GM23338 (cell line): Measurements from ENCODE around the gene MROH7.

ENCODE experiments used
- CREB1 ChIP-seq: fragments of 250-450 bp; sonication (Bioruptor Pico); IDR thresholded peaks from 2 replicates; pipeline ENCODE4 v1.5.0; 2020; ENCODE audit warnings: low read depth, mild to moderate bottlenecking, moderate library complexity
- EZH2 ChIP-seq: fragments of 200-600 bp; sonication (generic); IDR thresholded peaks from one replicate; pipeline ENCODE4 v1.8.0; 2017; ENCODE audit warnings: antibody characterized with exemption, mild to moderate bottlenecking, low read depth; ENCODE audit not compliant: unreplicated experiment
- EZH2phosphoT487 ChIP-seq: fragments of 200-600 bp; sonication (generic); IDR thresholded peaks from one replicate; pipeline ENCODE4 v1.8.1; 2018; ENCODE audit warnings: antibody characterized with exemption; ENCODE audit not compliant: unreplicated experiment
- JUNB ChIP-seq: IDR thresholded peaks from one replicate; pipeline ENCODE4 v1.6.1; 2016; ENCODE audit warnings: antibody characterized with exemption; ENCODE audit not compliant: unreplicated experiment
- NANOG ChIP-seq: IDR thresholded peaks from 2 replicates; pipeline ENCODE4 v1.6.1; 2016; ENCODE audit warnings: antibody characterized with exemption, borderline replicate concordance
- POLR2AphosphoS5 ChIP-seq: IDR thresholded peaks from 2 replicates; pipeline ENCODE4 v1.6.1; 2016; ENCODE audit warnings: antibody characterized with exemption, low read depth
- STAT1 ChIP-seq: IDR thresholded peaks from one replicate; pipeline ENCODE4 v1.6.1; 2016; ENCODE audit warnings: antibody characterized with exemption; ENCODE audit not compliant: unreplicated experiment
- ZNF114 ChIP-seq: fragments of 250-450 bp; sonication (Bioruptor Pico); IDR thresholded peaks from 2 replicates; pipeline ENCODE4 v1.5.0; 2020; ENCODE audit warnings: mild to moderate bottlenecking, moderate library complexity
- TF ChIP-seq, protein P1 (sequence below), 2 experiments: fragments of 200-600 bp in 1 of 2; sonication (generic) in 1 of 2; conservative IDR thresholded peaks; 2 replicates each; pipeline versions ENCODE4 v1.5.1 to v1.6.1; 2016 to 2017; ENCODE audit warnings: antibody characterized with exemption in 2 of 2, low read depth in 2 of 2, mild to moderate bottlenecking in 2 of 2, moderate library complexity in 1 of 2
- TF ChIP-seq, protein P2 (sequence below): IDR thresholded peaks from 2 replicates; pipeline ENCODE4 v1.6.1; 2016; ENCODE audit warnings: antibody characterized with exemption
- TF ChIP-seq, protein P3 (sequence below): IDR thresholded peaks from one replicate; pipeline ENCODE4 v1.6.1; 2018; ENCODE audit warnings: antibody characterized with exemption; ENCODE audit not compliant: unreplicated experiment
- TF ChIP-seq, protein P4 (sequence below): fragments of 250-450 bp; sonication (Bioruptor Pico); IDR thresholded peaks from 2 replicates; pipeline ENCODE4 v1.5.0; 2020; ENCODE audit warnings: mild to moderate bottlenecking, moderate library complexity

DNA sequence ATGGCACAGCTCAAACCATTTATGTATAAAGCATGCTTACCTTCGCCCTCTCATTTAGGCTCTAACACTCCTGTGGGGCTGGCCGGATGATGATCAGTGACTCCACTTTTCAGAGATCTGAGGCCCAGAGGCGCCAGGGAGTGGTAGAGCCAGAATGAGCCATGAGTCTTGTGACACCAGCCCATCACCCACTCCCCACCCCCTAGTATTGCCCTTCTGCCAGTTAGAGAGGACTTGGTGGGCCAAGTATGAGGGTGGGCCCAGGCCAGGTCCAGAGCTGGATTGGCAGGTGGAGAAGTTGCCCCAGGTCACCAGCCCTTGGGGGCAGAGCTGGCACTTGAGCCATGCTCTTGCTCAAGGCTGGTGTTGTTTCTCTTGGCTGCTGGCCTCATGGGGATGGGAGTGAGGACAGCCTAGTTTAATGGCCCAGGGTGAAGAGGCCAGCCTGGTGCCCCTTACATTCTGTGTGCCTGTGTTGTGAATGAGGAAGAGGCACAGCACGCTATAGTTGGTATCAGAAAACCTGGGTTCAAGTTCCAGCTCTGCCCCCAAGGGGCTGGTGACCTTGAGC lies 43.8 kb downstream of the MROH7 start:
- TF ChIP-seq, protein P1, sequence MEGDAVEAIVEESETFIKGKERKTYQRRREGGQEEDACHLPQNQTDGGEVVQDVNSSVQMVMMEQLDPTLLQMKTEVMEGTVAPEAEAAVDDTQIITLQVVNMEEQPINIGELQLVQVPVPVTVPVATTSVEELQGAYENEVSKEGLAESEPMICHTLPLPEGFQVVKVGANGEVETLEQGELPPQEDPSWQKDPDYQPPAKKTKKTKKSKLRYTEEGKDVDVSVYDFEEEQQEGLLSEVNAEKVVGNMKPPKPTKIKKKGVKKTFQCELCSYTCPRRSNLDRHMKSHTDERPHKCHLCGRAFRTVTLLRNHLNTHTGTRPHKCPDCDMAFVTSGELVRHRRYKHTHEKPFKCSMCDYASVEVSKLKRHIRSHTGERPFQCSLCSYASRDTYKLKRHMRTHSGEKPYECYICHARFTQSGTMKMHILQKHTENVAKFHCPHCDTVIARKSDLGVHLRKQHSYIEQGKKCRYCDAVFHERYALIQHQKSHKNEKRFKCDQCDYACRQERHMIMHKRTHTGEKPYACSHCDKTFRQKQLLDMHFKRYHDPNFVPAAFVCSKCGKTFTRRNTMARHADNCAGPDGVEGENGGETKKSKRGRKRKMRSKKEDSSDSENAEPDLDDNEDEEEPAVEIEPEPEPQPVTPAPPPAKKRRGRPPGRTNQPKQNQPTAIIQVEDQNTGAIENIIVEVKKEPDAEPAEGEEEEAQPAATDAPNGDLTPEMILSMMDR (conservative IDR thresholded peaks at IDR 0.05; ENCODE audit: low read depth in 2 of 2), result no peak
- TF ChIP-seq NANOG, result no peak
- TF ChIP-seq EZH2, result no peak
- no peak for TF ChIP-seq EZH2phosphoT487
- no peak for TF ChIP-seq POLR2AphosphoS5
- no peak for TF ChIP-seq STAT1
- TF ChIP-seq, protein P2, sequence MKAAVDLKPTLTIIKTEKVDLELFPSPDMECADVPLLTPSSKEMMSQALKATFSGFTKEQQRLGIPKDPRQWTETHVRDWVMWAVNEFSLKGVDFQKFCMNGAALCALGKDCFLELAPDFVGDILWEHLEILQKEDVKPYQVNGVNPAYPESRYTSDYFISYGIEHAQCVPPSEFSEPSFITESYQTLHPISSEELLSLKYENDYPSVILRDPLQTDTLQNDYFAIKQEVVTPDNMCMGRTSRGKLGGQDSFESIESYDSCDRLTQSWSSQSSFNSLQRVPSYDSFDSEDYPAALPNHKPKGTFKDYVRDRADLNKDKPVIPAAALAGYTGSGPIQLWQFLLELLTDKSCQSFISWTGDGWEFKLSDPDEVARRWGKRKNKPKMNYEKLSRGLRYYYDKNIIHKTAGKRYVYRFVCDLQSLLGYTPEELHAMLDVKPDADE, result no peak
- no peak for TF ChIP-seq JUNB
- TF ChIP-seq CREB1 (CRISPR knock-in tag), result no peak
- TF ChIP-seq, protein P3, sequence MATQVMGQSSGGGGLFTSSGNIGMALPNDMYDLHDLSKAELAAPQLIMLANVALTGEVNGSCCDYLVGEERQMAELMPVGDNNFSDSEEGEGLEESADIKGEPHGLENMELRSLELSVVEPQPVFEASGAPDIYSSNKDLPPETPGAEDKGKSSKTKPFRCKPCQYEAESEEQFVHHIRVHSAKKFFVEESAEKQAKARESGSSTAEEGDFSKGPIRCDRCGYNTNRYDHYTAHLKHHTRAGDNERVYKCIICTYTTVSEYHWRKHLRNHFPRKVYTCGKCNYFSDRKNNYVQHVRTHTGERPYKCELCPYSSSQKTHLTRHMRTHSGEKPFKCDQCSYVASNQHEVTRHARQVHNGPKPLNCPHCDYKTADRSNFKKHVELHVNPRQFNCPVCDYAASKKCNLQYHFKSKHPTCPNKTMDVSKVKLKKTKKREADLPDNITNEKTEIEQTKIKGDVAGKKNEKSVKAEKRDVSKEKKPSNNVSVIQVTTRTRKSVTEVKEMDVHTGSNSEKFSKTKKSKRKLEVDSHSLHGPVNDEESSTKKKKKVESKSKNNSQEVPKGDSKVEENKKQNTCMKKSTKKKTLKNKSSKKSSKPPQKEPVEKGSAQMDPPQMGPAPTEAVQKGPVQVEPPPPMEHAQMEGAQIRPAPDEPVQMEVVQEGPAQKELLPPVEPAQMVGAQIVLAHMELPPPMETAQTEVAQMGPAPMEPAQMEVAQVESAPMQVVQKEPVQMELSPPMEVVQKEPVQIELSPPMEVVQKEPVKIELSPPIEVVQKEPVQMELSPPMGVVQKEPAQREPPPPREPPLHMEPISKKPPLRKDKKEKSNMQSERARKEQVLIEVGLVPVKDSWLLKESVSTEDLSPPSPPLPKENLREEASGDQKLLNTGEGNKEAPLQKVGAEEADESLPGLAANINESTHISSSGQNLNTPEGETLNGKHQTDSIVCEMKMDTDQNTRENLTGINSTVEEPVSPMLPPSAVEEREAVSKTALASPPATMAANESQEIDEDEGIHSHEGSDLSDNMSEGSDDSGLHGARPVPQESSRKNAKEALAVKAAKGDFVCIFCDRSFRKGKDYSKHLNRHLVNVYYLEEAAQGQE, result no peak
- TF ChIP-seq, protein P4, sequence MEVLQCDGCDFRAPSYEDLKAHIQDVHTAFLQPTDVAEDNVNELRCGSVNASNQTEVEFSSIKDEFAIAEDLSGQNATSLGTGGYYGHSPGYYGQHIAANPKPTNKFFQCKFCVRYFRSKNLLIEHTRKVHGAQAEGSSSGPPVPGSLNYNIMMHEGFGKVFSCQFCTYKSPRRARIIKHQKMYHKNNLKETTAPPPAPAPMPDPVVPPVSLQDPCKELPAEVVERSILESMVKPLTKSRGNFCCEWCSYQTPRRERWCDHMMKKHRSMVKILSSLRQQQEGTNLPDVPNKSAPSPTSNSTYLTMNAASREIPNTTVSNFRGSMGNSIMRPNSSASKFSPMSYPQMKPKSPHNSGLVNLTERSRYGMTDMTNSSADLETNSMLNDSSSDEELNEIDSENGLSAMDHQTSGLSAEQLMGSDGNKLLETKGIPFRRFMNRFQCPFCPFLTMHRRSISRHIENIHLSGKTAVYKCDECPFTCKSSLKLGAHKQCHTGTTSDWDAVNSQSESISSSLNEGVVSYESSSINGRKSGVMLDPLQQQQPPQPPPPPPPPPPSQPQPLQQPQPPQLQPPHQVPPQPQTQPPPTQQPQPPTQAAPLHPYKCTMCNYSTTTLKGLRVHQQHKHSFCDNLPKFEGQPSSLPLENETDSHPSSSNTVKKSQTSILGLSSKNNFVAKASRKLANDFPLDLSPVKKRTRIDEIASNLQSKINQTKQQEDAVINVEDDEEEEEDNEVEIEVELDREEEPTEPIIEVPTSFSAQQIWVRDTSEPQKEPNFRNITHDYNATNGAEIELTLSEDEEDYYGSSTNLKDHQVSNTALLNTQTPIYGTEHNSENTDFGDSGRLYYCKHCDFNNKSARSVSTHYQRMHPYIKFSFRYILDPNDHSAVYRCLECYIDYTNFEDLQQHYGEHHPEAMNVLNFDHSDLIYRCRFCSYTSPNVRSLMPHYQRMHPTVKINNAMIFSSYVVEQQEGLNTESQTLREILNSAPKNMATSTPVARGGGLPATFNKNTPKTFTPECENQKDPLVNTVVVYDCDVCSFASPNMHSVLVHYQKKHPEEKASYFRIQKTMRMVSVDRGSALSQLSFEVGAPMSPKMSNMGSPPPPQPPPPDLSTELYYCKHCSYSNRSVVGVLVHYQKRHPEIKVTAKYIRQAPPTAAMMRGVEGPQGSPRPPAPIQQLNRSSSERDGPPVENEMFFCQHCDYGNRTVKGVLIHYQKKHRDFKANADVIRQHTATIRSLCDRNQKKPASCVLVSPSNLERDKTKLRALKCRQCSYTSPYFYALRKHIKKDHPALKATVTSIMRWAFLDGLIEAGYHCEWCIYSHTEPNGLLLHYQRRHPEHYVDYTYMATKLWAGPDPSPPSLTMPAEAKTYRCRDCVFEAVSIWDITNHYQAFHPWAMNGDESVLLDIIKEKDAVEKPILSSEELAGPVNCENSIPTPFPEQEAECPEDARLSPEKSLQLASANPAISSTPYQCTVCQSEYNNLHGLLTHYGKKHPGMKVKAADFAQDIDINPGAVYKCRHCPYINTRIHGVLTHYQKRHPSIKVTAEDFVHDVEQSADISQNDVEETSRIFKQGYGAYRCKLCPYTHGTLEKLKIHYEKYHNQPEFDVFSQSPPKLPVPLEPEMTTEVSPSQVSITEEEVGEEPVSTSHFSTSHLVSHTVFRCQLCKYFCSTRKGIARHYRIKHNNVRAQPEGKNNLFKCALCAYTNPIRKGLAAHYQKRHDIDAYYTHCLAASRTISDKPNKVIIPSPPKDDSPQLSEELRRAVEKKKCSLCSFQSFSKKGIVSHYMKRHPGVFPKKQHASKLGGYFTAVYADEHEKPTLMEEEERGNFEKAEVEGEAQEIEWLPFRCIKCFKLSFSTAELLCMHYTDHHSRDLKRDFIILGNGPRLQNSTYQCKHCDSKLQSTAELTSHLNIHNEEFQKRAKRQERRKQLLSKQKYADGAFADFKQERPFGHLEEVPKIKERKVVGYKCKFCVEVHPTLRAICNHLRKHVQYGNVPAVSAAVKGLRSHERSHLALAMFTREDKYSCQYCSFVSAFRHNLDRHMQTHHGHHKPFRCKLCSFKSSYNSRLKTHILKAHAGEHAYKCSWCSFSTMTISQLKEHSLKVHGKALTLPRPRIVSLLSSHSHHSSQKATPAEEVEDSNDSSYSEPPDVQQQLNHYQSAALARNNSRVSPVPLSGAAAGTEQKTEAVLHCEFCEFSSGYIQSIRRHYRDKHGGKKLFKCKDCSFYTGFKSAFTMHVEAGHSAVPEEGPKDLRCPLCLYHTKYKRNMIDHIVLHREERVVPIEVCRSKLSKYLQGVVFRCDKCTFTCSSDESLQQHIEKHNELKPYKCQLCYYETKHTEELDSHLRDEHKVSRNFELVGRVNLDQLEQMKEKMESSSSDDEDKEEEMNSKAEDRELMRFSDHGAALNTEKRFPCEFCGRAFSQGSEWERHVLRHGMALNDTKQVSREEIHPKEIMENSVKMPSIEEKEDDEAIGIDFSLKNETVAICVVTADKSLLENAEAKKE (CRISPR knock-in tag), result no peak
- no peak for TF ChIP-seq ZNF114
